GM21619 (cell line): ENCODE results near the gene RACGAP1.
"Not testable (repeated sequence)": the region's sequence is repeated elsewhere in the genome, so short reads cannot be mapped to it uniquely, and the experiment has no call there.

Source experiments
- ATAC-seq: cut with Tn5 transposase; IDR thresholded peaks from one replicate; pipeline ENCODE4 v1.9.1; 2021; ENCODE audit not compliant: unreplicated experiment

The RACGAP1 gene

GRCh38 chr12:49990273-49990672 lies 35.0 kb downstream of the RACGAP1 start:
- ATAC-seq, result no peak

- ATAC-seq, result not testable (repeated sequence)
Observed at GRCh38 chr12:49989400-49989799, 35.9 kb downstream of the RACGAP1 start.

- ATAC-seq, result no peak
Observed at GRCh38 chr12:49987625-49988303, 37.5 kb downstream of the RACGAP1 start.

GRCh38 chr12:49986476-49986875 lies 38.8 kb downstream of the RACGAP1 start:
- not testable (repeated sequence) for ATAC-seq

- ATAC-seq, result no peak
Observed at GRCh38 chr12:49985981-49986380, 39.3 kb downstream of the RACGAP1 start.

GRCh38 chr12:49984476-49985359 lies 40.6 kb downstream of the RACGAP1 start:
- no peak for ATAC-seq

- no peak for ATAC-seq
Observed at GRCh38 chr12:49983892-49984291, 41.4 kb downstream of the RACGAP1 start.

- no peak for ATAC-seq
Observed at GRCh38 chr12:49982246-49983087, 42.8 kb downstream of the RACGAP1 start.

- ATAC-seq, result no peak
Observed at GRCh38 chr12:49980501-49981349, 44.6 kb downstream of the RACGAP1 start.

GRCh38 chr12:49979791-49980190 lies 45.5 kb downstream of the RACGAP1 start:
- ATAC-seq, result no peak

GRCh38 chr12:49979016-49979586 lies 46.2 kb downstream of the RACGAP1 start:
- ATAC-seq, result no peak

GRCh38 chr12:49978125-49978524 lies 47.2 kb downstream of the RACGAP1 start:
- ATAC-seq, result no peak

GRCh38 chr12:49976557-49976956 lies 48.7 kb downstream of the RACGAP1 start:
- no peak for ATAC-seq

- no peak for ATAC-seq
Observed at GRCh38 chr12:49975318-49975761, 50.0 kb downstream of the RACGAP1 start.

GRCh38 chr12:49974677-49975317 lies 50.5 kb downstream of the RACGAP1 start:
- ATAC-seq, result no peak

- ATAC-seq, result no peak
Observed at GRCh38 chr12:49974231-49974675, 51.0 kb downstream of the RACGAP1 start.

- no peak for ATAC-seq
Observed at GRCh38 chr12:49973361-49973830, 51.9 kb downstream of the RACGAP1 start.

- ATAC-seq, result no peak
Observed at GRCh38 chr12:49972641-49973360, 52.5 kb downstream of the RACGAP1 start, which contains the start of gene AQP6. Gene AQP6, plus strand, starts transcription at chr12:49972947. Its CDS starts 227 bp downstream, at chr12:49973174.
